ENCODE results near the gene PFDN4.

The PFDN4 gene

GRCh38 chr20:54167909-54168872 is 39.7 kb upstream of the PFDN4 start:
- Histone ChIP-seq H2BK15ac (replicated peaks; ENCODE audit: low read depth) (no peak overlapping the region), H4K8ac (ENCODE audit: low read depth, low read length) (no peak overlapping the region), H2BK5ac (ENCODE audit: low read length) (no peak overlapping the region), H3K27ac (ENCODE audit: low read depth, low read length) (no peak overlapping the region), H3K4me1 (ENCODE audit: control insufficient read depth, low read depth, low read length) (no peaks in the 10 kb centered on the region), H3K4me2 (ENCODE audit: low read length) (no peak overlapping the region), H3K4ac (ENCODE audit: low read depth, low read length) (no peak overlapping the region), H3K27me3 (ENCODE audit: insufficient read depth, low read length, poor library complexity) (peaks cover 9% of the 10 kb centered on the region), H4K5ac (ENCODE audit: low read length) (no peak overlapping the region), H3K36me3 (ENCODE audit: control insufficient read depth, insufficient read depth, low read length) (no peaks in the 10 kb centered on the region), H3K4me3 (ENCODE audit: low read length) (no peak overlapping the region), H2AK5ac (ENCODE audit: low read length) (no peak overlapping the region), H3K79me2 (ENCODE audit: control insufficient read depth, insufficient read depth, low read length) (no peaks in the 10 kb centered on the region), H2BK120ac (ENCODE audit: low read depth, low read length) (no peak overlapping the region), H3K79me1 (ENCODE audit: low read length) (no peaks in the 10 kb centered on the region), H3K18ac (ENCODE audit: low read length) (no peak overlapping the region), H3K56ac (ENCODE audit: low read length) (no peak overlapping the region), H3K23ac (ENCODE audit: low read length) (no peak overlapping the region), H3K9ac (ENCODE audit: low read length) (no peak overlapping the region)
- no peak for DNase-seq
- no CpG with 5 or more reads among the region's 11 CpGs for WGBS (ENCODE audit: extremely low coverage, insufficient coverage, low lambda C conversion rate)

GRCh38 chr20:54168961-54169862 is 38.7 kb upstream of the PFDN4 start:
- H3K4ac ChIP-seq (ENCODE audit: low read depth, low read length) = no peak overlapping the region
- no peaks in the 10 kb centered on the region for H3K79me1 ChIP-seq (ENCODE audit: low read length)
- no peak overlapping the region for H3K9ac ChIP-seq (ENCODE audit: low read length)
- no peaks in the 10 kb centered on the region for H3K4me1 ChIP-seq (ENCODE audit: control insufficient read depth, low read depth, low read length)
- H3K27me3 ChIP-seq (ENCODE audit: insufficient read depth, low read length, poor library complexity) = peaks cover 12% of the 10 kb centered on the region
- no peak overlapping the region for H3K4me2 ChIP-seq (ENCODE audit: low read length)
- H2BK5ac ChIP-seq (ENCODE audit: low read length) = no peak overlapping the region
- DNase-seq = no peak
- WGBS (ENCODE audit: extremely low coverage, insufficient coverage, low lambda C conversion rate) = no CpG with 5 or more reads among the region's 14 CpGs
- no peak overlapping the region for H3K56ac ChIP-seq (ENCODE audit: low read length)
- no peak overlapping the region for H4K5ac ChIP-seq (ENCODE audit: low read length)
- H3K4me3 ChIP-seq (ENCODE audit: low read length) = no peak overlapping the region
- H2AK5ac ChIP-seq (ENCODE audit: low read length) = no peak overlapping the region
- no peak overlapping the region for H2BK15ac ChIP-seq (replicated peaks; ENCODE audit: low read depth)
- no peak overlapping the region for H3K23ac ChIP-seq (ENCODE audit: low read length)
- no peaks in the 10 kb centered on the region for H3K79me2 ChIP-seq (ENCODE audit: control insufficient read depth, insufficient read depth, low read length)
- no peaks in the 10 kb centered on the region for H3K36me3 ChIP-seq (ENCODE audit: control insufficient read depth, insufficient read depth, low read length)
- no peak overlapping the region for H3K18ac ChIP-seq (ENCODE audit: low read length)
- no peak overlapping the region for H4K8ac ChIP-seq (ENCODE audit: low read depth, low read length)
- H3K27ac ChIP-seq (ENCODE audit: low read depth, low read length) = no peak overlapping the region
- no peak overlapping the region for H2BK120ac ChIP-seq (ENCODE audit: low read depth, low read length)

GRCh38 chr20:54170026-54170471 is 37.8 kb upstream of the PFDN4 start:
- no peaks in the 10 kb centered on the region for H3K36me3 ChIP-seq (ENCODE audit: control insufficient read depth, insufficient read depth, low read length)
- no peak overlapping the region for H2BK5ac ChIP-seq (ENCODE audit: low read length)
- H3K27me3 ChIP-seq (ENCODE audit: insufficient read depth, low read length, poor library complexity) = peaks cover 18% of the 10 kb centered on the region
- no peak overlapping the region for H3K9ac ChIP-seq (ENCODE audit: low read length)
- no peak overlapping the region for H2BK15ac ChIP-seq (replicated peaks; ENCODE audit: low read depth)
- no peaks in the 10 kb centered on the region for H3K4me1 ChIP-seq (ENCODE audit: control insufficient read depth, low read depth, low read length)
- no peak overlapping the region for H2BK120ac ChIP-seq (ENCODE audit: low read depth, low read length)
- H4K5ac ChIP-seq (ENCODE audit: low read length) = no peak overlapping the region
- H3K27ac ChIP-seq (ENCODE audit: low read depth, low read length) = no peak overlapping the region
- DNase-seq = no peak
- no peaks in the 10 kb centered on the region for H3K79me2 ChIP-seq (ENCODE audit: control insufficient read depth, insufficient read depth, low read length)
- no peak overlapping the region for H3K4me2 ChIP-seq (ENCODE audit: low read length)
- WGBS (ENCODE audit: extremely low coverage, insufficient coverage, low lambda C conversion rate) = no CpG with 5 or more reads among the region's 4 CpGs
- no peak overlapping the region for H3K4me3 ChIP-seq (ENCODE audit: low read length)
- H3K4ac ChIP-seq (ENCODE audit: low read depth, low read length) = no peak overlapping the region
- H3K79me1 ChIP-seq (ENCODE audit: low read length) = no peaks in the 10 kb centered on the region
- no peak overlapping the region for H3K56ac ChIP-seq (ENCODE audit: low read length)
- H3K18ac ChIP-seq (ENCODE audit: low read length) = no peak overlapping the region
- H3K23ac ChIP-seq (ENCODE audit: low read length) = no peak overlapping the region
- no peak overlapping the region for H2AK5ac ChIP-seq (ENCODE audit: low read length)
- H4K8ac ChIP-seq (ENCODE audit: low read depth, low read length) = no peak overlapping the region

GRCh38 chr20:54170963-54171362 is 36.9 kb upstream of the PFDN4 start:
- Histone ChIP-seq H2BK5ac (ENCODE audit: low read length) (no peak overlapping the region), H3K4me3 (ENCODE audit: low read length) (no peak overlapping the region), H3K79me1 (ENCODE audit: low read length) (no peaks in the 10 kb centered on the region), H3K23ac (ENCODE audit: low read length) (no peak overlapping the region), H3K9ac (ENCODE audit: low read length) (no peak overlapping the region), H4K8ac (ENCODE audit: low read depth, low read length) (no peak overlapping the region), H3K56ac (ENCODE audit: low read length) (no peak overlapping the region), H2BK15ac (replicated peaks; ENCODE audit: low read depth) (no peak overlapping the region), H3K4me2 (ENCODE audit: low read length) (no peak overlapping the region), H2AK5ac (ENCODE audit: low read length) (no peak overlapping the region), H3K79me2 (ENCODE audit: control insufficient read depth, insufficient read depth, low read length) (no peaks in the 10 kb centered on the region), H3K27ac (ENCODE audit: low read depth, low read length) (no peak overlapping the region), H4K5ac (ENCODE audit: low read length) (no peak overlapping the region), H3K36me3 (ENCODE audit: control insufficient read depth, insufficient read depth, low read length) (no peaks in the 10 kb centered on the region), H3K4ac (ENCODE audit: low read depth, low read length) (no peak overlapping the region), H3K18ac (ENCODE audit: low read length) (no peak overlapping the region), H3K4me1 (ENCODE audit: control insufficient read depth, low read depth, low read length) (no peaks in the 10 kb centered on the region), H3K27me3 (ENCODE audit: insufficient read depth, low read length, poor library complexity) (peaks cover 18% of the 10 kb centered on the region), H2BK120ac (ENCODE audit: low read depth, low read length) (no peak overlapping the region)
- DNase-seq = no peak
- WGBS (ENCODE audit: extremely low coverage, insufficient coverage, low lambda C conversion rate) = no CpG with 5 or more reads among the region's 3 CpGs

GRCh38 chr20:54172532-54172855 is 35.4 kb upstream of the PFDN4 start:
- H3K4me3 ChIP-seq (ENCODE audit: low read length) = no peak overlapping the region
- no peak overlapping the region for H2BK15ac ChIP-seq (replicated peaks; ENCODE audit: low read depth)
- H3K27ac ChIP-seq (ENCODE audit: low read depth, low read length) = no peak overlapping the region
- no peak overlapping the region for H3K23ac ChIP-seq (ENCODE audit: low read length)
- no peaks in the 10 kb centered on the region for H3K79me1 ChIP-seq (ENCODE audit: low read length)
- peaks cover 18% of the 10 kb centered on the region for H3K27me3 ChIP-seq (ENCODE audit: insufficient read depth, low read length, poor library complexity)
- H3K4ac ChIP-seq (ENCODE audit: low read depth, low read length) = no peak overlapping the region
- no CpG with 5 or more reads among the region's 12 CpGs for WGBS (ENCODE audit: extremely low coverage, insufficient coverage, low lambda C conversion rate)
- no peak overlapping the region for H2BK5ac ChIP-seq (ENCODE audit: low read length)
- no peak overlapping the region for H3K56ac ChIP-seq (ENCODE audit: low read length)
- peak overlapping the region; percentile 68 for H3K4me2 ChIP-seq (ENCODE audit: low read length)
- H3K36me3 ChIP-seq (ENCODE audit: control insufficient read depth, insufficient read depth, low read length) = no peaks in the 10 kb centered on the region
- H4K5ac ChIP-seq (ENCODE audit: low read length) = no peak overlapping the region
- H3K18ac ChIP-seq (ENCODE audit: low read length) = no peak overlapping the region
- H3K9ac ChIP-seq (ENCODE audit: low read length) = no peak overlapping the region
- no peak overlapping the region for H2BK120ac ChIP-seq (ENCODE audit: low read depth, low read length)
- H2AK5ac ChIP-seq (ENCODE audit: low read length) = no peak overlapping the region
- H4K8ac ChIP-seq (ENCODE audit: low read depth, low read length) = no peak overlapping the region
- H3K79me2 ChIP-seq (ENCODE audit: control insufficient read depth, insufficient read depth, low read length) = no peaks in the 10 kb centered on the region
- no peaks in the 10 kb centered on the region for H3K4me1 ChIP-seq (ENCODE audit: control insufficient read depth, low read depth, low read length)
- no peak for DNase-seq

Data from mesendoderm (in vitro differentiated cells).